HepG2 (cell line): ENCODE measurements around the gene TBCD. TPM values are rescaled to one million over a fixed set of nuclear protein-coding genes. Genes with fewer than 3 reads are reported as not detected.

Experiments used
- ATF7 ChIP-seq, 2 experiments: fragments of 450-650 bp in 1 of 2; sonication (generic) in 1 of 2; formaldehyde crosslinking in 1 of 2; IDR thresholded peaks; 2 replicates each; pipeline versions ENCODE4 v1.4.0 to v1.6.1; 2016 to 2020; ENCODE audit warnings: antibody characterized with exemption in 1 of 2, mild to moderate bottlenecking in 1 of 2, missing genetic modification reagents in 1 of 2
- FOXO4 ChIP-seq: sonication (generic); formaldehyde crosslinking; conservative IDR thresholded peaks from 2 replicates; pipeline ENCODE4 v1.8.1; 2023; ENCODE audit warnings: missing genetic modification reagents
- FOXP4 ChIP-seq: sonication (generic); formaldehyde crosslinking; IDR thresholded peaks from 2 replicates; pipeline ENCODE4 v1.4.0; 2020; ENCODE audit warnings: missing genetic modification reagents
- GTF3A ChIP-seq: sonication (generic); formaldehyde crosslinking; conservative IDR thresholded peaks from 2 replicates; pipeline ENCODE4 v1.4.0; 2020; ENCODE audit warnings: mild to moderate bottlenecking, missing genetic modification reagents
- KAT2B ChIP-seq: fragments of 150-350 bp; IDR thresholded peaks from 2 replicates; pipeline ENCODE4 v1.6.1; 2014; ENCODE audit warnings: low read depth, low read length, borderline replicate concordance
- MEIS2 ChIP-seq: sonication (generic); formaldehyde crosslinking; IDR thresholded peaks from 2 replicates; pipeline ENCODE4 v1.9.0; 2021; ENCODE audit warnings: mild to moderate bottlenecking, missing genetic modification reagents
- NR0B2 ChIP-seq: sonication (generic); formaldehyde crosslinking; IDR thresholded peaks from 2 replicates; pipeline ENCODE4 v1.4.0; 2020; ENCODE audit warnings: mild to moderate bottlenecking, missing genetic modification reagents
- PBX2 ChIP-seq: IDR thresholded peaks from 2 replicates; pipeline ENCODE4 v1.6.1; 2016; ENCODE audit warnings: control low read depth
- RAD51 ChIP-seq: fragments of 450-650 bp; IDR thresholded peaks from 2 replicates; pipeline ENCODE4 v1.6.1; 2016; ENCODE audit warnings: borderline replicate concordance
- REPIN1 ChIP-seq: sonication (generic); formaldehyde crosslinking; IDR thresholded peaks from 2 replicates; pipeline ENCODE4 v1.8.0; 2022; ENCODE audit warnings: missing genetic modification reagents, low read depth, mild to moderate bottlenecking, borderline replicate concordance
- TCF7 ChIP-seq: sonication (generic); IDR thresholded peaks from 2 replicates; pipeline ENCODE4 v1.6.1; 2016; ENCODE audit warnings: antibody characterized with exemption, low read depth
- ZBTB25 ChIP-seq: IDR thresholded peaks from 2 replicates; pipeline ENCODE4 v1.6.1; 2018; ENCODE audit warnings: missing genetic modification reagents
- ZNF10 ChIP-seq: sonication (generic); formaldehyde crosslinking; IDR thresholded peaks from 2 replicates; pipeline ENCODE4 v1.4.0; 2020; ENCODE audit warnings: mild to moderate bottlenecking, low read depth, missing genetic modification reagents, borderline replicate concordance
- ZNF33B ChIP-seq: sonication (generic); formaldehyde crosslinking; IDR thresholded peaks from 2 replicates; pipeline ENCODE4 v1.5.1; 2020; ENCODE audit warnings: mild to moderate bottlenecking, missing genetic modification reagents
- ZNF615 ChIP-seq: sonication (generic); formaldehyde crosslinking; IDR thresholded peaks from 2 replicates; pipeline ENCODE4 v1.5.0; 2020; ENCODE audit warnings: mild to moderate bottlenecking, missing genetic modification reagents, borderline replicate concordance
- ZNF616 ChIP-seq: sonication (generic); formaldehyde crosslinking; IDR thresholded peaks from 2 replicates; pipeline ENCODE4 v1.5.0; 2020; ENCODE audit warnings: low read depth, mild to moderate bottlenecking, missing genetic modification reagents
- ZNF704 ChIP-seq: sonication (generic); formaldehyde crosslinking; IDR thresholded peaks from 2 replicates; pipeline ENCODE4 v1.8.1; 2023; ENCODE audit warnings: mild to moderate bottlenecking, inconsistent platforms, moderate library complexity, missing genetic modification reagents, borderline replicate concordance
- polyA plus RNA-seq, 8 experiments: library from polyadenylated mRNA; depleted of rRNA in 3 of 8; stranded (reverse) in 7 of 8; unstranded in 1 of 8; fragments of >200 nt; fragmentation: Illumina TruSeq in 4 of 8; extraction: Trizol in 4 of 8; gene quantifications; 2 replicates each; pipeline versions ENCODE4 v1.2.1 to v1.2.3, GENCODE V29; 2011 to 2016; ENCODE audit warnings: low read depth in 4 of 8, missing spikeins in 1 of 8, mixed read lengths in 1 of 8; ENCODE audit not compliant: insufficient read depth in 1 of 8
- total RNA-seq, 5 experiments: library from RNA; depleted of rRNA; stranded (reverse); fragments of >200 nt; fragmentation: Illumina TruSeq; extraction: Trizol; gene quantifications; 2 replicates each; pipeline ENCODE4 v1.2.3, GENCODE V29; 2016; ENCODE audit warnings: low read depth in 1 of 5

Gene TBCD
- total and polyA plus RNA-seq, 2 of the 13 experiments (the other 11 are each of a cell fraction or from before 2014, with no cell fraction given) = 33.9 to 54.8 TPM

- TF ChIP-seq KAT2B (no peak), RAD51 (peak; percentile 88), ZNF704 (CRISPR knock-in tag) (no peak), TCF7 (no peak), FOXO4 (no peak), REPIN1 (CRISPR knock-in tag) (peak; percentile 32; the same call in 1 of the 2 replicates), NR0B2 (CRISPR knock-in tag) (peak; percentile 19; the same call in 1 of the 2 replicates), FOXP4 (CRISPR knock-in tag) (0 out of 2 replicates have a peak, but pooled peaks have one; percentile 30), MEIS2 (no peak), ZNF10 (CRISPR knock-in tag) (no peak), ATF7 (IDR thresholded peaks at IDR 0.05) (no peak), ATF7 (CRISPR knock-in tag; IDR thresholded peaks at IDR 0.05) (0 out of 2 replicates have a peak, but pooled peaks have one; percentile 30), ZNF615 (no peak), PBX2 (no peak), ZNF616 (CRISPR knock-in tag) (no peak), ZNF33B (CRISPR knock-in tag) (peak; percentile 75; the same call in 1 of the 2 replicates), ZBTB25 (no peak), GTF3A (CRISPR knock-in tag) (no peak)
These were observed 130.2 kb downstream of the TBCD start (continued) for GRCh38 chr17:82881900-82882714.
